GM18508 (cell line): ENCODE data around the gene CELSR1.

Source experiments
- ATAC-seq: cut with Tn5 transposase; IDR thresholded peaks from one replicate; pipeline ENCODE4 v1.9.1; 2021; ENCODE audit warnings: moderate number of reproducible peaks; ENCODE audit not compliant: insufficient read depth, unreplicated experiment

CELSR1 gene

GRCh38 chr22:46347646-46348045 lies 189.8 kb downstream of the CELSR1 start:
- ATAC-seq: no peak

DNA sequence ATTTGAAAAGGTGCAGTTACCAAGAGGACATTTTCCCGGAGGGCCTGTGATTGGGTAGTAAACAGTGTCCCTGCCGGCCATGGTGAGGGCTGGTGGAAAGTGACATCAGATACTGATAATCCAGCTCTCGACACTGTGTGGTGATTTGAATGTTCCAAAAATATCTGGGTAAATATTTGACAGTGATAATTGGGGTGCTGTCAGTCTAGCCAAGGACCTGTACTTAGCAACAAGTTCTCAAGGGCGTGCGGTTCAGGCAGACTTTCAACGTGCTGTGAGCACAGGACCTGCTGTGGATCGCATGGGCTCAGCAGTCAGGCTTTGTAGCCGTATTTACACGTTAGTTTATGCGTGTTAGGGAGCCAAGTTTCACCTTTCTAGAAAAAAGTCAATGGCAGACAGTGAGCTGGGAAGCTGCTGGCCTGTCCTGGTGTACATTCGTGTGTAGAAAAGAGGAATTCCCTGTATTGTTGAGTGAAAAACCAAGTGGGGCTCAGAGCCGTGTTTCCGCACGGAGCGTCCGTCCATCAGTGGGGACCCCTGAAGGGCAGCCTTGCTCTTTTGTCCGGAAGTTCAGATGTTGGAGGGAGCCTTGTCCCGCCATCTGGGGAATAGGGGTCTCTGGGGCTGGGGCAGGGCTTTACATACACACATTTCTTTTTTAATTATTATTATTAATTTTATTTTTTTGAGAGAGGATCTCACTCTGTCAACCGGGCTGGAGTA lies 190.6 kb downstream of the CELSR1 start:
- ATAC-seq: no peak

GRCh38 chr22:46340676-46341075 lies 196.7 kb downstream of the CELSR1 start:
- ATAC-seq: no peak

DNA sequence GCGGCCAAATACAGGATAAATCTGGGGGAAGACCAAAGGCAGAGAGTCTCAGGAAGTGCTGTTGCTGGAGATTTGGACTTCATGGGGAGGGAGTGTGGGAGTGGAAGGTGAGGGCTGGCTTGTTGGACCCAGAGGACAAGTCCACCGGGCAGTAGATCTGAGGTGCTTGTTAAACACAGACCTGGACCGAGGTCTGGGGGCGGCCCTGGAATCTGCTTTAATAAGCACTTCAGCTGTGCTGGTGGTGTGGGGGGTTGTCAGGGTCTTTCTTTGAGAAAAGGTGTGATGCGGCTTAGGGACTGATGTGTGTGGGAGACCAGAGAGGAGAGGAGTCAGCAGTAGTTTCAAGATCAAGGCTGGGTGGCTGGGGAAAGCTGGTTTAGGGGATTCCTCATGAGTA lies 197.5 kb downstream of the CELSR1 start:
- ATAC-seq: no peak

- ATAC-seq: no peak
Observed at GRCh38 chr22:46338636-46339035, 198.8 kb downstream of the CELSR1 start.

GRCh38 chr22:46337870-46338269 lies 199.6 kb downstream of the CELSR1 start:
- ATAC-seq: no peak

- ATAC-seq: no peak
Observed at GRCh38 chr22:46336119-46337078, 201.0 kb downstream of the CELSR1 start.

DNA sequence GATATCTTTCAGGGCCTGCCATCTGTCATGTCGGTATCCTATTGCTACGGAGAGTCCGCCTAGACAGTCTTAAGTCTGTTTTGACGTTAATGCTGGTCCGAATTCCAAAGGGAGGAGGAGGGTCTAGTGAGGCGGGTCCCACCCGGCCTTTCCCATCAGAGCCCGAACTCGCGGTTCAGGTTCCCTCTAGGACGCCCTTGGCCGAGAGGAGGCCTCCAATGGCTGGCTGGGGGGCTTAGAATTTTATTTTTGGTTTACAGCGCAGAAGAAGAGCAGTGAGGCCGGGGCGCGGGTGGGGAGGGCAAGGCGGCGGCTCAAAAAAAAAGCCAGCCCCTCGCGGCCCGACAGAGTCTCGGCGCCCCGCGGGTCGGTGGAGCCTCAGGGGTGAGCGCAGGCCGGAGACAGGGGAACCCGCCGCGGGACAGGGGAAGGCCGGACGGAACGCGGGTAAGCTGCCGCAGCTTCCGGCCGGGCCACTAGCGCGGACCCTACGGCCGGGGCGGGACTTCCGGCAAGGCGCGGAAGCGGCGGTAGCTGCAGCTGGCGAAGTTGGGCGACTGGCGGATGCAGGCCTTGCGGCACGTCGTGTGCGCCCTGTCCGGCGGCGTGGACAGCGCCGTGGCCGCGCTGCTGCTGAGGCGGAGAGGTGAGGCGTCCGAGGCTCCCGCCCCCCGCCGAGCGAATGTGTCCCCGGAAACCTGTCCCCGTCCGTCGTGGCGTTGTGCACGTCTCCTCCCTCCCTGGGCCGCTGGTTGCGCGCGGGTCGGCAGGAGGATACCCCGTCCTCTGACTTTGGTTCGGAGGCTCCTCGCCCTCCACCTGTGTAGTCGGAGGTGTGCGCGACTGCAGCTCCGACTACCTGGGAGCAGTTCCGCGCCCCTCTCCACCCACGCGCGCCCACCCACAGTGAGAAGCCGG lies 202.0 kb downstream of the CELSR1 start, which contains the start of gene TRMU:
TRMU (plus strand) TSS at position 514 of the 918 bp plus-strand sequence; CDS start at position 565, 51 bp downstream.
- ATAC-seq: no peak

DNA sequence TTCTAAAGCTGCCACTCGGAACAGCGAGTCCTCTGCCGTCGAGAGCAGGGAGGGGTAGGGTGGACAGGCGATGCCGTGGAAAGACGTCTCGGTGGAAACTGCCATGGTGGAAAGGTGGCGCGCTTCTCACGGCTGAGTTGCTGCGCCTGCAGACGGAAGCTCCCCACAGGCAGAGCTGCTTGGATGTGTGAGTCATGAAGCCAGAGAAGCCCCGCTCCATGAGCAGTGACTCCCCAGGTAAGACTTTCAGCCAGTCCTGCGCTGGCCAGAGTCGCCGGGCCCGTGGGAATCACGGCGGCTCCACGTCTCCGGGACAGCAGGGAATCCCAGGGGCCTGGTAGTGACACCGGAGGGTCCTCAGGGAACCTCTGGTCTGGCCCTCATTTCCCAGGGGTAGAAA lies 205.9 kb downstream of the CELSR1 start:
- no peak for ATAC-seq

DNA sequence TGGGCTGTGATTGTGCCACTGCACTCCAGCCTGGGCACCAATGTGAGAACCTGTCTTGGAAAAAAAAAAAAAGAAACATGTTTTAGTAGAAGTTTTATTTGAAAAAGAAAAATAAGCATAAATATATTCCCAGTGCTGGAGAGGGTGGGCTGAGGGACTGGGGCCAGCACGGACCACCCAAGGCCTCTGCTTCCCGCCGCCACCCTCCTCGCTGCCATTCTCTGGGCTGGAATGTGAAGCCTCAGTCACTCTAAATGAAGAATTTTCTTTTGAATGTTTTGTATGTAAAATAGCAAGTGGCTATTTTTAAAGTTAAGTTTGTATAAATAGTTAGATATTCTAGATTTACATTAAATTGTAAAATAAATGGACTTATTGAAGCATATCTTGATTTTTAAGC lies 207.0 kb downstream of the CELSR1 start:
- ATAC-seq: no peak

DNA sequence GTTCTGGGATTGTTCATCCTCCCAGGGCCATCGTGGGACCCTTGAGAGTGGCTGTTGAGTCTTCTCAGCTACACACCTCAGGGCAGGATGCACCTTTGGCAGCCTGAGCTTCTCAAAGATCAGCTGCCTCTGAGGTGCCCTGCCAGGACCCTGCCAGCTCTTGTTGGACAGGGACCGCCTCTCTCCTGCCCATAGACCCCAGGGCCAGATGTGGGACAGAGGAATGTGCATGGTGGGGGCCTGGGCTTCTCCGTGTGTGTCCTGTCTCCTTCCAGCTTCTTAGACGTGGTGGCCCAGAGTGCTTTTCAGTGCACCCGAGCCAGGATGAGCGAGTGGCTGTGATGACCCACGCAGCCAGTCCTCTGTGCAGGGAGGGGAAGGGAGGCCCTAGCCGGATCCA lies 207.8 kb downstream of the CELSR1 start:
- ATAC-seq: no peak

GRCh38 chr22:46328797-46329196 lies 208.6 kb downstream of the CELSR1 start:
- ATAC-seq: no peak

- ATAC-seq: no peak
Observed at GRCh38 chr22:46327691-46328465, 209.5 kb downstream of the CELSR1 start.

GRCh38 chr22:46326066-46326680 lies 211.2 kb downstream of the CELSR1 start:
- no peak for ATAC-seq

- no peak for ATAC-seq
Observed at GRCh38 chr22:46323162-46323561, 214.3 kb downstream of the CELSR1 start.

GRCh38 chr22:46322711-46323110 lies 214.7 kb downstream of the CELSR1 start:
- ATAC-seq: no peak

GRCh38 chr22:46320716-46321386 lies 216.6 kb downstream of the CELSR1 start:
- no peak for ATAC-seq

- ATAC-seq: no peak
Observed at GRCh38 chr22:46320166-46320710, 217.2 kb downstream of the CELSR1 start.
